Mucosa of descending colon (tissue), 3 donors: ENCODE results near the gene EPHB6. TPM values are rescaled to one million over a fixed set of nuclear protein-coding genes. Genes with fewer than 3 reads are reported as not detected.
A peak's percentile ranks its signal among the peaks of the same experiment; 100 is the strongest.

Experiments
- ATAC-seq: fragments of 200-7000 bp; cut with Tn5 transposase; one replicate; pipeline ENCODE4 v1.9.1; 2020; ENCODE audit warnings: mild to moderate bottlenecking, moderate library complexity
- DNase-seq, 3 donors: peaks; one replicate each; pipeline ENCODE4 v3.0.0-alpha.2; 2020
- H3K36me3 ChIP-seq: fragments of 200-600 bp; one replicate; pipeline ENCODE4 v1.8.0; 2021; ENCODE audit warnings: low read depth, mild to moderate bottlenecking
- H3K4me1 ChIP-seq: fragments of 200-600 bp; one replicate; pipeline ENCODE4 v1.8.0; 2021; ENCODE audit warnings: low read depth, mild to moderate bottlenecking
- H3K4me3 ChIP-seq: fragments of 200-600 bp; one replicate; pipeline ENCODE4 v1.8.0; 2021; ENCODE audit warnings: mild to moderate bottlenecking
- H3K9me3 ChIP-seq: fragments of 200-600 bp; one replicate; pipeline ENCODE4 v1.8.0; 2021; ENCODE audit warnings: mild to moderate bottlenecking
- intact Hi-C, 2 donors: fragments of 100-400 bp; cut with DNase I in 1 of 2; cut with micrococcal nuclease in 1 of 2; formaldehyde crosslinking; loops; one replicate each; pipeline versions ENCODE4 v1.11.0 to v1.11.1; 2022; cut with DNase I, micrococcal nuclease
- total RNA-seq, 3 donors: library from RNA; stranded (reverse); fragmentation: NEBNext Ultra II Directional in 2 of 3; extraction: Animal tissue kit (Norgen Biotek cat#: 25700) in 2 of 3; gene quantifications; one replicate each; pipeline versions ENCODE4 v1.2.1 to v1.2.4, GENCODE V29; 2021 to 2023
- TF ChIP-seq, protein P1 (sequence below): fragments of 200-600 bp; IDR thresholded peaks from one replicate; pipeline ENCODE4 v1.8.0; 2022; ENCODE audit warnings: antibody characterized with exemption, mild to moderate bottlenecking
- donor health status: DM: no; HTN: no; CAD: no; lungs with moderate emphysema.
- donor health status: DM: no; HTN: no; CAD: no.
- donor health status: DM: no; HTN: yes; CAD: no.

The EPHB6 gene
- total RNA-seq, 3 donors from 2014 or later: 1.2 to 8.7 (median 2.6) TPM

DNA sequence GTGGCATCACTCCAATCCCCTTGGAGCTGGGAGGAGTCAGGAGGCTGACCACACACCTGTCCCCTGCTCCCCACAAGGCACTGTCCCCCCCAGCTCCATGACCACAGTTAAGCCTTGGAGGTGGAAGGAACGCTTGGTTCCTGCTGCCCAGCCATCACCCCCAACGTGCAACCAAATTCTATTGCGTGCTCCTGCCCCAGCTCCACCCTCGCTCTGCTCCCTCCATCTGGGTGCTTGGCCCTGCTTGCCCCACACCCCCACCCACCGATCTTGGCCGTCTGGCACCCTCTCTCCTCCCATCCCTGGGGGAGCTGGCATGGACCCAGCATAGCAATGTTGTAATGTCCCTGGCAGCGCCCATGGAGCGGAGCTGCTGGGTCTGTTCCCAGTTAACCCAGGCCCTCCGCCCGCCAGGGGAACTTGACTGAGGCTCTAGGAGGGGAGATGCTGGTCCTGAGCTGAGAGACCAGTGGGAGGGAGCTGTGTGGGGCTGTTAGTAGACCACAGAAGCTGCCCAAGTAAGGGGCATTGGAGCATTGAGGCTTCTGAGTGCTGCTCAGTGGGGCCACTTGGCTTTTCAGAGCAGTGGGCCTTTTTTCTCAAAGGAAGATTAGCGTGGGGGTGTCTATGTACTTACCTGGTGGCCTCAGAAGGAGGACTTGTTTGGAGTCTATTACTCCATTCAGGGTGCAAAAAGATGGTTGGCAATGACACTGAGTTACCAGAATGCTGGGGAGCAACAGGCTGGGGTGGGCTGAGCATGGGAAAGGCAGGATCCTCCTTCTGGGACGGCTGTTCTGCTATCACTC, 1.1 kb downstream of the EPHB6 start:
- no peak overlapping the region for H3K4me3 ChIP-seq
- TF ChIP-seq, protein P1, sequence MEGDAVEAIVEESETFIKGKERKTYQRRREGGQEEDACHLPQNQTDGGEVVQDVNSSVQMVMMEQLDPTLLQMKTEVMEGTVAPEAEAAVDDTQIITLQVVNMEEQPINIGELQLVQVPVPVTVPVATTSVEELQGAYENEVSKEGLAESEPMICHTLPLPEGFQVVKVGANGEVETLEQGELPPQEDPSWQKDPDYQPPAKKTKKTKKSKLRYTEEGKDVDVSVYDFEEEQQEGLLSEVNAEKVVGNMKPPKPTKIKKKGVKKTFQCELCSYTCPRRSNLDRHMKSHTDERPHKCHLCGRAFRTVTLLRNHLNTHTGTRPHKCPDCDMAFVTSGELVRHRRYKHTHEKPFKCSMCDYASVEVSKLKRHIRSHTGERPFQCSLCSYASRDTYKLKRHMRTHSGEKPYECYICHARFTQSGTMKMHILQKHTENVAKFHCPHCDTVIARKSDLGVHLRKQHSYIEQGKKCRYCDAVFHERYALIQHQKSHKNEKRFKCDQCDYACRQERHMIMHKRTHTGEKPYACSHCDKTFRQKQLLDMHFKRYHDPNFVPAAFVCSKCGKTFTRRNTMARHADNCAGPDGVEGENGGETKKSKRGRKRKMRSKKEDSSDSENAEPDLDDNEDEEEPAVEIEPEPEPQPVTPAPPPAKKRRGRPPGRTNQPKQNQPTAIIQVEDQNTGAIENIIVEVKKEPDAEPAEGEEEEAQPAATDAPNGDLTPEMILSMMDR: no peak
- DNase-seq: peak in 1 of 3 donors; percentile 65
- no peak for ATAC-seq
- H3K9me3 ChIP-seq: no peaks in the 10 kb centered on the region
- H3K4me1 ChIP-seq: peaks cover 7% of the 10 kb centered on the region
- no peaks in the 10 kb centered on the region for H3K36me3 ChIP-seq
- intact Hi-C loops: loop anchor here in 1 of 2 donors (10.0 kb wide), 1 partner anchor 149 kb away; no protein-coding TSS in a partner anchor

DNA sequence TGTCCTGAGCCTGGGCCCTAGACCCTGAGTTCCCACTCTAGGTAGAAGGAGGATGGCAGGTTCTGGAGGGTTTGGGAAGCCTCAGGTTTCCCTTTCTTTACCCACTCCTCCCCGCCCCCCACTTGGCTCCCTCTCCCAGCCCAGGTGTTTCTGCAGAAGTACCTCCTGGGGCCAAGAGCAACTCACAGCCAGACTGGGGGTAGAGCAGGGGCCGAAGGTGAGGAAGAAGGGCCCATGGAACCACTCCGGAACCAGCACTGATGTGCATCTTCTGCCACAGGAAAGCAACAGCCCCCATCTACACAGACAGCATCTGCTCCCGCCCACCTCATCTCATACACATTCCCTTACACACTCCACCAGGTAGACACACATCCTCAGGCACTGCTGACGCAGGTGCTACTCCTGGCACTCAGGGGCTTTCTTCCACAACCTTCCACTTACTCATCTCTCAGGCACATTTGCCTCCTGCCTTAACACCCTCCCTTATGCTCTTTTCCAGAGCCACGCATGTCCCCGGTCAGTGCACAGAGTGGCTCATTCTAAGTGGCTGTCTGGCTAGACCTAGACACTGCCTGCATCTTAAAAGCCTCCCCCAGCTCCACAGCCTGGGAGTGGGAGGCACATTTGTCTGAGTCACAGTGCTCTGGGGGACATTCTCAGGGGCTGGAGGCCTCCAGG, 1.8 kb downstream of the EPHB6 start:
- no peak overlapping the region for H3K4me3 ChIP-seq
- intact Hi-C loops: loop anchor here in 1 of 2 donors (10.0 kb wide), 1 partner anchor 148 kb away; no protein-coding TSS in a partner anchor
- no peaks in the 10 kb centered on the region for H3K36me3 ChIP-seq
- TF ChIP-seq, protein P1: no peak
- ATAC-seq (no peak), DNase-seq (no peak)
- H3K4me1 ChIP-seq: peaks cover 7% of the 10 kb centered on the region
- H3K9me3 ChIP-seq: no peaks in the 10 kb centered on the region

DNA sequence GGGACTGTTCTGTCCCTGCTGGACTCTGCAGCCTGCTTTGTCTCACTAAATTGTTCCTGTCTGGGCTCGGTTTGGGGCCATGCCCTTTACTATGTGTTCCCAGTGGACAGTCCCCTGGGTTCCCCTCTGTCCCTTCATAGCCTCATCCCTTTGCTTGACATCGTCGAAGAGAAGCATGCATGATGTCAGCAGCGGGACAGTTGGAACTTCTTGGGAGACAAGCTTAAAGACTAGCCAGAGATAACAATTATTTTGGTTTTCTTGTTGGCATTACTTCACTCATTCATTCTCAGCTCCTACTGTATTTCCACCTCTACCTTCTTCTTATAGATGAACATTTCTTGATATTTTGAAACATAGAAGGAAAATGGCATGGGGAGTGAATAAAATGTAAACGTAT, 2.7 kb downstream of the EPHB6 start:
- intact Hi-C loops: loop anchor here in 1 of 2 donors (10.0 kb wide), 1 partner anchor 147 kb away; no protein-coding TSS in a partner anchor
- TF ChIP-seq, protein P1: no peak
- H3K36me3 ChIP-seq: no peaks in the 10 kb centered on the region
- ATAC-seq: no peak
- DNase-seq: no peak
- H3K9me3 ChIP-seq: no peaks in the 10 kb centered on the region
- peaks cover 7% of the 10 kb centered on the region for H3K4me1 ChIP-seq
- no peak overlapping the region for H3K4me3 ChIP-seq

DNA sequence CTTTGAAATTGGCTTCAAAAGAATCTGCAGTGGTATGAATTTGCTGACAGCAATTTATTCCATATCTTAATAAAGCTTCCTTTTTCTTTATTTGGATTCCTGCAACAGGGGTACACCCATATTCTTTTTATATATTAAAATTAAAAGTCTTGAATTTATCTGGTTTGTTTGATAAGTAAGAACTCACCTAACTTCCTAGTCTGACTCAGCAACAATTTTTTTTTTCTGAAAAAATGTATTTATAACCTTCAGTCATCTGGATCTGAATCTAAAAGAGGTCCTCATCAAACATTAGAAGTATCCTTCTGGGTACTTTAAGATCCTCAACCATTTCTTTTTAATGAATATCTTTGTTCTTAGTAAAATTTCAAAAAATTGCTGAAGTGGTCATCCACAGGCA, 4.5 kb downstream of the EPHB6 start:
- TF ChIP-seq, protein P1: no peak
- Histone ChIP-seq H3K4me1 (peaks cover 7% of the 10 kb centered on the region), H3K4me3 (no peak overlapping the region), H3K36me3 (no peaks in the 10 kb centered on the region), H3K9me3 (no peaks in the 10 kb centered on the region)
- DNase-seq: no peak
- ATAC-seq: no peak
- intact Hi-C loops: loop anchor here in 1 of 2 donors (10.0 kb wide), 1 partner anchor 145 kb away; no protein-coding TSS in a partner anchor

DNA sequence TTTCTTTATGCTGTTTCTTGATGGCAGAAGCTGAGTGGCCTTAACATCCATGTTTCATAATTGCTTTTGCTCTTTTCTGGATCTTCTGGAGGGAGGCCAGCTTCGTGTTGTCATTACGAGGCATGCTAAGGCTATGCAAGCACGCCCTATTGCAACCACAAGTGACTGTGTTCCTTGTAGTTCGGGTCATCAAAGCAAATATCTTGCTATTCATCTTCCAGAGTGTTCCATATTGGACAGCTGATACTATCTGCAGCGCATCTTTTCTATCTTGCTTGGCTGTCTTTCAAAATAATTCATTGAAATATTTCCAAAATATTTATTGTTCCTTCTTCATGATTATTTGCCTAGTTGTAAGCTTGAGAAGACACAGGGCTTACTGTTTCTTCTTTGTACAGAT, 5.0 kb downstream of the EPHB6 start:
- ATAC-seq (no peak), DNase-seq (peak in 1 of 3 donors; percentile 23)
- Histone ChIP-seq H3K9me3 (no peaks in the 10 kb centered on the region), H3K4me3 (no peak overlapping the region), H3K4me1 (peaks cover 7% of the 10 kb centered on the region), H3K36me3 (no peaks in the 10 kb centered on the region)
- intact Hi-C loops: loop anchor here in 1 of 2 donors (10.0 kb wide), 1 partner anchor 145 kb away; no protein-coding TSS in a partner anchor
- TF ChIP-seq, protein P1: no peak
